ENCODE results near the gene PBXIP1.

PBXIP1 gene

DNA sequence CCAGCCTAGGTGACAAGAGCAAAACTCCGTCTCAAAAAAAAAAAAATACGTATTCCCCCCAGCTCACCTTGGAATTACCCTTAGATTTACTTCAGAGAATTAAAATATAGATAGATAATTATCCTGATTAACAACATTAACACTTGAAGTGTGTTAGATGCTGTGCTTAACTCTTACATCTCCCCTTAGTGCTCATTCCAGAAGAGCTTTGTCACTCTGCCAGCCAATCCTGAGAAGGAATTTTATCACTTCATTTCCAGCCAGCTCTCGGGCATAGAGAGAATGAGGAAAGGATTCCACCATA, 16.3 kb upstream of the PBXIP1 start:
- FAIRE-seq = no peak

DNA sequence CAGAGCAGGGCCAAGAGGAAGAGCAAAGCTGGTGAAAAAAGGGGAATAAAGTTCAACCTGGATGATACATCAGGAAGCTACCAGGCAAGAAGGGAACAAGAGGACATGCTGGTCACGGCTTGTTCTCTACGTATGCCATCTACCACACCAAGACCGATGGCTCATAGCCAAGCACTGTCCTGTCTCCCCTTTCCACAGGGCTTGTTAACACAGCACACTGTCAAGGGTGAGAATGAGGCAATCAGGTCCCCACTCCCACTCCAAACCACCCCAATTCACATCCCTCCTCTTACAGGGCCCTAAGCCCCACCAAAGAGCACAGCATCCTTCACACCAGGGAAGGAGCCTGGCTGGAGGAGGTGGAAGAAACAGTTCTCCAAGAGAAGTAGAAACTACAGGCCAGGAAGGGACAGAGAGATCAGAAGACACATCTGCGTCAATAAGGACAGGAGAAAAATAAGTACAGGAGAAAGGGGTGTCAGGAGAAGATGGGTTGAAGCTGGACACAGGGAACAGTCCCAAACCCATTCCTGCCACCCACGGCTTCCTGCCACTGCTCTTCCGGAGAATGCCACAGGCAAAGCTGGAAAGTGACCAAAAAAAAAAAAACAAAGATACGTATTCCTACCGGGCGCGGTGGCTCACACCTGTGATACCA, 15.6 kb upstream of the PBXIP1 start:
- FAIRE-seq = no peak

DNA sequence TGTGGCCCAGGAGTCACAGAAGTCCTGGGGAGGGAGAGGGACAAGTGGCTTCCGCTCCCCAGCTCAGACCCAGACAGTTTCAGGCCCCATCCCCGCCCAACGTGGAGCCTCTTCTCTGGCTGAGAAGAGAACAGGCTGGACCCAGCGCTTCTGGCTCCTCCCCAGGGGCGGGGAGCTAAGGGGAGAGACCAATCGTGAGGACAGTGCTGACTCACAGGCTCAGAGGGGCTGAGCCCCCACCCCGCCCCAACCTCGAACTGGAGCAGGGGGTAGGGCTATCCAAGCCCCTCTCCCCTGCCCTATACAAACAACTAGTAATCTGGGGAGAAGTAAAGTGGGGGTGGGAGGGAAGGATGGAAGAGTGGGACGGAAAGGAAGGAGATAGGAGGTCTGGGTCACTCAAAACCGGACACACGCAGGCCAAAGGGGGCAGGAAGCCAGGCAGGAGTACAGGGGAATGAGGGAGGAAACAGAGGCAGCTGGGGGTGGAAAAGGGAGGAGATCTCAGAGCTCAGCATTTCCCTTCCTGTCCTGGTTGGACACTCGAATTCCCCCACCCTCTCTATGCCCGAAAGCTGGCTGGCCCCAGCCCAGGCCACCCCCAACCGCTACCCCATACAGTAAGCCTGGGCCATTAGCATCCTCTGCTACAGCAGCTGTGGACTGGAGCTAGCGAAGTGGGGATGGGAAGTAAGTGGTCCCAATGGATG, 14.9 kb upstream of the PBXIP1 start, which contains the start of gene SHC1:
SHC1 (minus strand) TSS at position 117 of the 710 bp plus-strand sequence. CDS start 221 bp downstream, outside the sequence.
- no peak for FAIRE-seq

DNA sequence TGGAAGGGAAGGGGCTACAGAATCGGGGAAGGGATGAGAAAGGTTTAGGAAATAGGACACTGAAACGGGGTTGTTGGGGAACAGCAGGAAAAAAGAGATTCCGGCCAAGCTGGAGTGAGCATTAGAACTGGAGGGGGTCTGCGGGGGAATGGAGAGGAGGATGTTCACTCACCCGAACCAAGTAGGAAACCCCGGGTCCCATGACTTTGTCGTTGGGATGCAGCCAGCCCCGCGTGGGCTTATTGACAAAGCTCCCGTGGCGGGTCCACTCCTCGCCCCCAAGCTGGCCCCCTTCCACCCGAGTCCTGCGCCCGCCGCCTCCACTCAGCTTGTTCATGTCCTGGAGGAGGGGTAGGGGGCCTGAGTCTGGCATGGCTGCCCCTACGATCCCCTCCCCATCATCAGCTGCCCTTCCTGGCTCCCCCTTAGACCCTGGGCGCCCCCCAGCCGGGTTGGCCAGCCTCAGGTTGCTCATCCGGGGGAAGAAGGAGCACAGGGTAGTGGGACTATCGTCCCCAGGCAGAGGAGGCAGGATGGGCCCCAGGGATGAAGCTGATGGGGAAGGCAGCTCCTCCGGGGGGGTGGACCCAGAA, 14.1 kb upstream of the PBXIP1 start:
- no peak for FAIRE-seq

DNA sequence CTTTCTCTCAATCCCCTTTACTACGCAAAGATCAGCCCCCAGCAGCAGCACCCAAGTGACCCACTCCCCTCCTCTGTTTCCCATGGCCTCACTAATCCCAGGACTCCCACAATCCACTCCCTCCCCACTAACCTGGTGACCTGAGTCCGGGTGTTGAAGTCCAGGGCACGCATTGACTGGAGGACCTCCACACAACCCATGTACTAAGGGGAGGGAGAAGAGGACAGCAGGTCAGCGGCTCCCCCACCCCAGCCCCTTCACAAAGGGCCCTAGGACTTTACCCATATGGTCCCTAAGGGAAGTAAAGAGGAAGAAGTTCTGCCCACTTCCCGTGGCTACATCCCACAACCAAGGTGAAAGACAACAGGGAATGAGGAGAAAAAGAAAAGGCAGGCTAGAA, 13.3 kb upstream of the PBXIP1 start:
- FAIRE-seq = no peak

DNA sequence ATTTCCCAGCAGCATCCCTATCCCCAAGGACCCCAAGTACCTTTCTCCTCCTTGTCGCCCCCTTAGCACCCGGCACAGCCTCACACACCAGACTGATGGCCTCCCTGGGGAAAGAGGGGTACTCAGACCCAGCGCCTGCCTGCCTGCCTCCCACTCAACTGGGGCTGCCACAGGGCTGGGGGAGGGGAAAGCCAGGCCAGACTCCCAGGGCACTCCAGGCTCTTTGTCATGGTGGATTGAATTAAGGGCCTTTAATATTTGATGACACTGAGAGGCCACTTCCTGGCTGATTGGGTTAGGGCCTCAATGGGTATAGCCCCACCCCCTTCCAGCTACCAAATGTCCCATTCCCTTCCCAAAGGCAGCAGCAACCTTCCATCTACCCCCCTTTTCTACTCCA, 12.8 kb upstream of the PBXIP1 start:
- FAIRE-seq = no peak

DNA sequence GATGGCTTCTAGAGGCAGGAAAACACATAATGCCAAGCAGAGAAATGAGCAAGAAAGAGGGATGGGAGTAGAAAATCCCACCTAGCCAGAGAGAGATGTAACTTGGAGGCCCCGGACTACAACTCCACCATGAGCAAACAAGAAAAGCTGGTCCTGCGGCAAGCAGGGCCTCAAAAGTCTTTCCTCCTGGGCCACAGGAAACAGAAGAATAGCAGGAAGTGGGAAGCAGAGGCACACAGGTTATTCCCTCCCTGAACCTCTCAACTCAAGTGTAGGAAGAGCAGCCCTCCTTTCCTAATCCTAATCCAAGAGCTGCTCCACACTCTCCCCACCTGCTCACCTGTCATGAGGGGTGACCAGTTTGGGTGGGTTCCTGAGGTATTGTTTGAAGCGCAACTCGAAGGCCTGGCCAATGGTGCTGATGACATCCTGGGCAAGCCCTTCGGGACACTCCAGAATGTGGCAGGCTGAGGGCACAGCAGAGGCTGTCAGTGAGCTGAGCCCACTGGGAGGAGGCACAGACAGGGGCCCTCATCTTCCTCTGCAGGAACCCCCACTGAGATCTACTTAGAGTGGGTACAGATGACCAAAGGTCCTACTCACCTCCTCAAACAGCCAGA, 11.5 kb upstream of the PBXIP1 start:
- FAIRE-seq = no peak

DNA sequence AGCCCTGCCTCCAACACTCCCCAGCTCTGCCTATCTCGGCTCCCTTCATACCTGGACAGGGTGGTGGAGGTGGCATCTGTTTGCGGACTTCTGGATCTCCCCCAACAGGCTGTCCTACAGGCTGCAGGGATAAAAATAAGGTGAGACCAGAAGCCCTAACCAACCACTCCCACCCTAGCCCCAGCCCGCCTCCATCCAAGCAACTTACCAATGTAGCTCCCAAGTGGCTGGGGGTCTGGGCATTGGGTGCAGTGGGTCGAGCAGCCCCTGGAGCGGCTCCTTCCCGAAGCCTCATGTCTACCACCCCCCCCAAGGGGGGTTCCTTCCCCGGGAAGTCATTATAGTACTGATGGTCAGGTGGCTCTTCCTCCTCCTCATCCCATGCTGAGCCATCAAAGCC, 10.2 kb upstream of the PBXIP1 start:
- FAIRE-seq = no peak

DNA sequence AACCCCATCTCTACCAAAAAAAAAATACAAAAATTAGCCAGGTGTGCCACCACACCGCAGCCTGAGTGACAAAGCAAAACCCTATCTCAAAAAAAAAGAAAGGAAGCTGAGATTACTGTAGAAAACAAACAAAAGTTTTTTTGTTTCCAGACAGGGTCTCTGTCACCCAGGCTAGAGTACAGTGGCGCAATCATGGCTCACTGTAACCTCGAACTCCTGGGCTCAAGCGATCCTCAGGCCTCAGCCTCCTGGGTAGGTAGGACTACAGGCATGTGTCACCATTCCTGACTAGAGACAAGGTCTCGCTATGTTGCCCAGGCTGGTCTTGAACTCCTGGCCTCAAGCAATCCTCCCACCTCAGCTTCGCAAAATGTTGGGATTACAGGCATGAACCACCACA, 8.5 kb upstream of the PBXIP1 start:
- no peak for FAIRE-seq

DNA sequence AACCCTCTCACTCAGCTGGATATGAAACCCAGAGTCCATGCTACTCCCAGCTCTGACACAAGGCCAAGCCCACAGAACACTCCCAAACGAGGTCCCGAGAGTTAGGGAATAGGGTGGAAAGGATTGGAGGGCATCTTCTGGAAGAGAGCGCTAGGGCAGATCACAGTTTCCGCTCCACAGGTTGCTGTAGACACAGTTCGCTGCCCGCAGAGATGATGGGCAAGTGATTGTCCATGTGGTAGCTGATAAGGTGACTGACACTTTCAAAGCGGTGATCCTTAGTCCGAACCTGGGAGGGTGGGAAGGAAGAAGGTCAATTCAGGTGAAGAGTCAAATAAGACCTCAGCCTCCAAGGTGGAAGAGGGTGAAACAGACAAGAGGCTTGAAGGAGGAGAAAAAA, 7.7 kb upstream of the PBXIP1 start:
- no peak for FAIRE-seq

DNA sequence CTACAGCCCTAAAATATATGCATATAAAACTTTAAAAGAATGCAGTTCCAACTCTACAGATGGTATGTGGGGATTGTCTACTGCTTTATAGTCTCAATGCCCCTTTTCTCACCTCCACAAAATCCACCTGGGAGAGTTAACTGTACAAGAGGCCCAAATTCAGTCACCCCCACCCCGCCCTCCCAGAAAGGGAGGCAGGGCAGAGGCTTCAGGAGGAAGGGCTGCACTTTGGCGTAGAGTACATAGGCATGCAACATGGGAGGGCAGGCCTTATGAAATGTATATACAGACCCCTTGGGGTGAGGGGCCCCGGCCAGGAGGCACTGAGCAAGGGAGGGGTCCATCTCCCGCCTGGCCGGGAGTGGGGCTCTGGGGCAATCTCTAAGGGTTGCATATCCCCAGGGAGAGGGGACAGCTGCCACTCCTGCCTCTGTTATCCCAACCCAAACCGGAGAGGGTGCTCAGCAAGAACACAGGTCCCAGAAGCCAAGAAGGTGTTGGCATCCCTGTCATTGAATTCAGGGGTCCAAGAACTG, 7.0 kb upstream of the PBXIP1 start:
- FAIRE-seq = no peak

DNA sequence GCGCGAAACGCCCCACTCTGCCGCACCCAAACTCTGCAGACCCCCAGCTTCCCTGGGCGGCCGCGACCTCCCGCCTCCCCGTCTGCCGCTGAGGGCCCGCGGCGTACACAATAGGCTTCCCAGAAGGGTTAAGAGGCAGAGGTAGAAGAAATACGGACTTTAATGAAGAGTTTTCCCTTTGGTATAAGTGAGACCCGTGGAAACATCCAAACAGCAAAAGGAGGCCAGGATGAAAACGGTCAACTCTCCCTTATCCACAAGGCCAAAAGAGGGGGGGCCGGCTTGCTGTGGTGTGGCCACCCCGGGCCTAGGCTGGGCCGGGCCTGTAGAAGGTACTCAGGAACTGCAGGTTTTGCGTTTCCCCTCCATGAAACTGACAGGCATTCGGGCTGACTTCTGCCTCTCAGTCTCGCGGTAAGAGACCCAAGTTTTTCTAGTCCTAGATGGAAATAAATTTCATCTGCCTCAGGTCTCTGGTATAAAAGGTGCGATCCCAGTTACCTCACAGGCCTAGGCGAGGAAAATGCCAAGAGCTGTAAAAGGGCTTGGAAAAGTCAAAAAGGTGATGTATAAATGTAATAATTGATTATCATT, 6.4 kb upstream of the PBXIP1 start:
- FAIRE-seq = no peak

DNA sequence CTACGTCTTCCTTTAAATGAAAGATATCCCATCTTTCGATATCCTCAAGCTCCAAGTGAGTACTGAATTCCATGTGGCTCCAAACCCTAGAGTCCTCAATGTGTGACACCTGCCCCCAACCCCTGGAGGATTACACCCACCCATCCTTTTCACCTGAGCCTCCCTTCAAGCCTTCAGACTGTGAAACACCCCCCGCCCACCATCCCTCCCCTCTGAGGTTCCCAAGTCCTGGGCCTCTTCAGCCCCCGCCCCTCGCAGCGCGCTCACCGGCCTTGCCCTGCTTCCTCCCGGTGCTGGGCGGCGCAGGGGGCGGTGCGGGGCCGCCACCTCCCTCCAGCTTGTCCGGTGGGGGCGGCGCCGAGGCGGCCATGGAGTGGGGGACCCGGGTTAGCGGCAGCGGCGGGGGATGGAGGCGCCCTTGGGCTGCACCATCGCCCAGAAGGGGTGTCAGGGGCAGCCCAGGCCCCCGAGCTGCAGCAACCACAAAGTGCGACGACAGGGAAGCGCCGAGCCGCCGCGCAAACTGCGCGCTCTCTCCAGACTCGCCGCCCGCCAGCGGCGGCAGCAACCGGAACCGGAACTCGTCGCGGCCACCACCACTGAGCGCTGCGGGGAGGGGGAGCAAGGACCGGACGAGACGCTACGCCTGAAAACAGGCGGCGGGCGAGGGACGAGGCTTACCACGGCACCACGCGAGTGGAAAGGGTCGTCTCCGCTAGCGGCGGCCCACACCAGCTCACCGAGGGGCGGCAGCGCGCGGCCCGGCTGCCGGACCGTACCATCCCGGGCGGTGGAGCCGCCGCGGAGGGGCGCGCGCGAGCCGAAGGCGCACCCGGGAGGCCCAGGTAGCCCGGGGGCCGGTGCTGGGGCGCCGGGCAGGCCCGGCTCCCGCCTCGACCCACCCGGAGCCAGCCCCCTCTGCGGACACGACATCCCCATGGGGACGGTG, 5.6 kb upstream of the PBXIP1 start, which contains the start of gene PYGO2:
PYGO2 (minus strand) TSS at position 576 of the 949 bp plus-strand sequence; CDS start at position 370, 206 bp downstream.
- FAIRE-seq = no peak

DNA sequence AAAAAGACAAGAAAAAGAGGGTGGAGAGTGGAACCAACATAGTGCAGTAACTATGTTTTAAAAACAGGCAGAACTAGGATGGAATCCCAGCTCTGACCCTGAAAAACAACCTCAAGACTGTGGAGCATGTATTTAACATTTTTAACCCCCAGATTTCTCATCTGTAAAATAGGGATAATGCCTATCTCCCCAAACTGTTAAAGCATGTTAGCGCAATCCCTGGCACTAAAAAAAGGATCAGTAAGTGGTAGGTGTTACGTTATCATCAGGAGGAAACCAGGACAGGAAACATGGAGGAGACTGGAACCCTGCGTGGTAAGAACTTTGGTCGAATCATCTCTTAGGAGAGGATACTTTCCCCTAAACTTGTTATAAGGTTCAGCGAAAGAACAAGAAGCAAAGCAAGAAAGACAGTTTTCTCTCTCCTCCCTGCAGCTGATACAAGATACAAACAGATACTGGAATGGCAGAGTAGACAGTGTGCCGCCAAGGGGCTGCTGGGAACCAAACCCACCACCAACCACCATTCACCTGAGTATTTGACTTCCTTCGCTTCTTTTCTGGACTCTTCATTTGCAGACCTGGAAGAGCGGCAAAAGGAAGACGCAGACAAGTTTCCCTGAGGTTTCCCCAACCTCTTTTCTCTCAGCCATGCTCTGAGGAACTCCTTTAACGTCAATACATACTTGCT, 4.7 kb upstream of the PBXIP1 start:
- FAIRE-seq = no peak

DNA sequence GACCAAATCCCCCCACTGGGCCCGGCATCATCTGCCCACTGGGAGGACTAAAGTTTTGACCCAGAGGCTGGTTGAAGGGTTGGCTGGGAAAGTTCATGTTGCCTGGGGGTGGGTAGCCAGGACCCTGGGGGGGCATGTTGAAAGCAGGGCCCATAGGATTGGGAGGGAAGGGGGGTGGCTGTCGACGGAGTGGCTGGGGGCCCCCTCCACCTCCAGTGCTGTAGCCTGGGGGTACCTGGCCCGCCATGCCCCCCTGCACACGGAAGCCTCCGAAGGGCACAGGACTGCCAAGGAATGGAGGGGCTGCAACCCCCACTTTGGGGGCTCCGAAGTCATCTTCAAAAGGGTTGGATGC, 3.5 kb upstream of the PBXIP1 start:
- no peak for FAIRE-seq

DNA sequence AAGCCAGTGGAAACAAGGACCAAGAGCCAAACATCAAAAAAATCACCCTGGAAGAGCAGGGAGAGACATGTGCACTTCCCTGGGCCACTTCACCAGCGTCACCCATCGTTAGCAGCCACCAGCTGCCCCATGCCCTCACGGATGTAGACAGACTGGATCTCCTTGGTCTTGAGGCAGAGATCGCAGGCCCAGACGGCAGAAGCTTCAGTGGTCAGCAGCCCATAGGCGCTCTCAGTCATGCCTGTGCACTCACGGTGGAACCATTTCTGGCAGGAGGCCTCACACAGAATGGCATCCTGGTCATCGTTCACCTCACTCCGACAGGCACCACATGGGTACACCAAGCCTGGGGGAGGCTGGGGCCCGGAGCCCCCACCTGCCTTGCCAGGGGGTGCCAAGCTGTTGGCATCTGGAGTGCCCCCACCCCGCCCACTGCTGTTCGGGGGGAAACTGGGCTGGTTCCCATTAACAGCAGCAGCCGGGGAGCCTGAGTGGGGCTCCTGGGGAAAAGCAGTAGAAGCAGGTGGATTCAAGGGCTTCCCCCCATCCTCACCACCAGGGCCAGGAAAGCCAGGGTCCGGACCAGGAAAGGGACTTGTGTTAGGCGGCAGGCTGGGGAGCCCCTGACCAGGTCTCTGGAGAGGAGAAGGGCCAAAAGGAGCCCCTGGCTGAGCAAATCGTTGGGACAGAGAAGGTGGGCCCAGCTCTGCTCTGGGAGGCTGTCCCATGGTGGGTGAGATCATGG, 3.0 kb upstream of the PBXIP1 start:
- FAIRE-seq = no peak

DNA sequence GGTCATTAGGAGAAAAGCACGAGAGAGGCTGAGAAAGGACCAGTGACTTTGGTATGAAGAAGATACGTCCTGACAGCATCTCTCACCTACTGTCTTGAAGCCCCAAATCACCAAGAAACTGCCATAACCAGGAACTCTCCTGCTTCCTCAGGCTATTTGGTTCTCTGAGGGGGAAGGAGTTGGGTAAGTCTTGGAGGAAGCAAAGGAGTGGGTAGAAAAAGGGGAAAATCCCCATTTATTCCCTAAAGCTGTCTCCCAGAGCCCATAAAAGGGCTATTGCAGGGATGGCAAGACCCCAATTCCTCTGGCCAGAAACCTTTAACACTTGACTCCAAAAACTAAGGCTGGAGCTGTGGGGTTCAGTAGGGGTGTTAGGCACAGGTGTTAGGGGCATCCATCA, 2.1 kb upstream of the PBXIP1 start:
- no peak for FAIRE-seq

DNA sequence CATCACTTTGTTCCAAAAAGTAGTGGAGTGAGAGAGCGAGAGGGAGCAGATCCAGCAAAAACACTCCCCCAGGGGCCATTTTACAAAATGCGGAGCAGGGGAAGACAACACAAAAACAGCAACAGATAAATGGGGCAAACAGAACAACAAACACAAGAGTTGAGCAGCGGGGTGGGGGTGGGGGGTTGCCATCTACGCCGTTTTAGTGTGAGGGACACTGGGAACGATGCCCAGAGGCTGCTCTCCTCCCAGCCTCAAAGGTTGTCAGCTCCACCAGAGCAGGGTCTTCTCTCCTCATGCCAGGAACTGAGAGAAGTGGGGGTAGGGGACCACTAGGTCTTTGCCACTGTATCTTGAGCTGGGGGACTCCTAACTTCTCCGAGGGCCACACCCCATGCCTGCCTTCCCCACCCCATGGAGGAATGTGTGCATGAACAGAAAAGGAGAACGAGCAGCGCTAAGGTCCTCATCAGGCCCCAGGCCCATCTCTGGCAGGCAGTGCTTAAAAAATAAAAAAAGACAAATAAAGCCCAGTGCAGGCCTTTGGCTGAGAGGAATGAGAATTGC, 1.3 kb upstream of the PBXIP1 start:
- no peak for FAIRE-seq

DNA sequence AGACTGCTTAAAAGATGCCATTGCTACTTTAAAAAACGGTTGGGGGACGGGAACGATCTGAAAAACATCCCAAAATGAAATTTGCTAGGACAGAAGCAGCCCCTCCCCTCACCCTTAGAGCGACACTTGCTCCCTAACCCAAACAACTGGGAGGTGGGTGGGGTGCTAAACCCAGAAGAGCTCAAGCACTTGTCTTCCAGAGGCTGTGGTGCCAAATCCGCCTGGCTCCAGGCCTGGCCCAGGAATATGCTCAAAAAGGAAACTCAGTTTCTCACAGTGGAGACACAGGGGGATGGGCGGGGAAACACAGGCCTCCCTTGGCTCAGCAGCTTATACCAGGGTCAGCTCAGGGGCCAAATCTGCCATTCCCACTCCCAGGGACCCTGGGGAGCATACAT, 644 bp upstream of the PBXIP1 start:
- no peak for FAIRE-seq

DNA sequence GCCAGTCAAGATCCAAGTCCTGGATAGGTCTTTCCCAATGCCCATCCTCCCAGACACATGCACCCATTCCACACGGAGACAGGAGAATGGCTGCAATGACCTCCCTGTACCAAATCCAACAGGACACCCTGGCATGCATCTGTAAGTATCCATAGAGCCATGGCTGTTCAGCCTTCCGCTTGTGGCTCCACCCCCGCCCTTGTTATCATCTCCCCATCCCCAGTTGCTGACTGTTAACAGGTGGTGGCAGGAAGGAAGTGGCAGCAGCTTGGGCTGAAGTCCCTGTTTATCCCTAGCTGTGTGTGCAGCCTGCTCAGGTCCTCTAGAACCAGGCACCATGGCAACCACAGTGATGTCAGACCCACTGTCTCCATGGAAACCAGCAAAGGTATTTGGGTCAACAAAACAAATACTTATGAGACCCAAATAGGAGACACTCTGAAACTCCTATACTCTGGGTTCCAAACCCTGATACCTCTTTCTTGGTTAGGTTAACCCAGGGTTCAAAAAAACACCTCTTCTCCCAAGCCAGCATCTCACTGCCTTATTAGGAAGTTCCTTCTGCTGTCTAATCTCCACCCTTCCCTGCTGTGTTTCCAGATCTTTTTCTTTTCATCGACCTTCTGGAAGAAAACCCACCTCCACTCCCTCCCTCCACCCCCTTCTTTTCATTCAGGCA, 721 bp downstream of the PBXIP1 start:
- no peak for FAIRE-seq

Measured in endometrium (tissue), 2 donors.